Kidney epithelial cell (primary cell): ENCODE measurements around the gene SCP2. TPM values are rescaled to one million over a fixed set of nuclear protein-coding genes. Genes with fewer than 3 reads are reported as not detected.

ENCODE experiments used
- DNase-seq: peaks from one replicate; pipeline ENCODE4 v3.0.0-alpha.2; 2010; ENCODE audit warnings: low read depth
- H3K27me3 ChIP-seq: 2 replicates; pipeline ENCODE4 v1.6.0; 2011; ENCODE audit warnings: low read length; ENCODE audit not compliant: control insufficient read depth, insufficient read depth
- H3K36me3 ChIP-seq: 2 replicates; pipeline ENCODE4 v1.5.1; 2011; ENCODE audit warnings: low read length; ENCODE audit not compliant: control insufficient read depth, insufficient read depth
- H3K4me3 ChIP-seq: 2 replicates; pipeline ENCODE4 v1.5.1; 2011; ENCODE audit warnings: low read depth, mild to moderate bottlenecking, control low read depth, low read length
- total RNA-seq: library from RNA; depleted of rRNA; stranded (reverse); fragments of >200 nt; gene quantifications from 2 replicates; pipeline ENCODE4 v1.2.3, GENCODE V29; 2015
- TF ChIP-seq, protein P1 (sequence below): IDR thresholded peaks from 2 replicates; pipeline ENCODE4 v1.5.1; 2011; ENCODE audit warnings: mild to moderate bottlenecking, moderate library complexity, low read length, control low read depth, inconsistent platforms; ENCODE audit not compliant: insufficient read depth, poor library complexity, severe bottlenecking

Gene SCP2
- total RNA-seq, 1 donor from 2014 or later: 63.8 TPM

DNA sequence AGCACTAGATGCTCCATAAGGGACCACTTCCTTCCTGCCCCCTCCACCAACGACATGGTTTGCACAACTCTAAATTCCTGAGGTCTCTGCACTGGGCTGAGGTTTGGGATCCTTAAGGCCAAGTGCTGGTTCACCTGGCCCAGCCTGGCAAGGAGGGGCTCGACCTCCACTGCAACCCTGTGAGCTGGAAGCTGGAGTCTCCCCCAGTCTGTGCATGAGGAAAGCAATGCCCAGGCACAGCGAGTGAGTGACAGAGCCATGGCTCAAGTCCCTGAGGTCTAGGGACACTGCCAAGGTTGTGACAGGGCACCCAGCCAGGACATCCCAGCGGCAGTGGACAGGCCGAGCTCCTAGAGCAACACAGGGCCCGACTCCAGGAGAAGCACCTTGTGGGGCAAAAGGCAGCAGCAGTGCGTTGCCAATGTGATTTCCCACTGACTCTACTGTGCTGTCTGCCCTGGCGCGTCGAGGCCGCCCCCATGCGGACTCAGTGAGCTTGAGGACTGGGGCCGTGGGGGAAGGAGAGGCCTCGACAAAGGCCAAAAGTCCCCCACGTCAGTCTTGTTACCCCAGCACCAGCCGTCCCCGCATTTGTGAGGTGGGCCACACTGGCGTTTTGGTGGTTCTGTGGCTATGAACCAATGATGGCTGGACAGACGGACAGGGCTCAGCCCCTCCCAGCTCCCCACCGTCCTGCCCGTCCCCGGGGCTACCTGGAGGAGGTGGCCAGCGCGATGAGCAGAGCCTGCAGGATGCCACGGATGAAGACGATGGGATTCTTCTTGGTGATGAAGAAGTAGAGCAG lies 165.0 kb downstream of the SCP2 start:
- DNase-seq: no peak
- no peaks in the 10 kb centered on the region for H3K36me3 ChIP-seq
- H3K4me3 ChIP-seq: no peak overlapping the region
- H3K27me3 ChIP-seq: no peaks in the 10 kb centered on the region
- TF ChIP-seq, protein P1, sequence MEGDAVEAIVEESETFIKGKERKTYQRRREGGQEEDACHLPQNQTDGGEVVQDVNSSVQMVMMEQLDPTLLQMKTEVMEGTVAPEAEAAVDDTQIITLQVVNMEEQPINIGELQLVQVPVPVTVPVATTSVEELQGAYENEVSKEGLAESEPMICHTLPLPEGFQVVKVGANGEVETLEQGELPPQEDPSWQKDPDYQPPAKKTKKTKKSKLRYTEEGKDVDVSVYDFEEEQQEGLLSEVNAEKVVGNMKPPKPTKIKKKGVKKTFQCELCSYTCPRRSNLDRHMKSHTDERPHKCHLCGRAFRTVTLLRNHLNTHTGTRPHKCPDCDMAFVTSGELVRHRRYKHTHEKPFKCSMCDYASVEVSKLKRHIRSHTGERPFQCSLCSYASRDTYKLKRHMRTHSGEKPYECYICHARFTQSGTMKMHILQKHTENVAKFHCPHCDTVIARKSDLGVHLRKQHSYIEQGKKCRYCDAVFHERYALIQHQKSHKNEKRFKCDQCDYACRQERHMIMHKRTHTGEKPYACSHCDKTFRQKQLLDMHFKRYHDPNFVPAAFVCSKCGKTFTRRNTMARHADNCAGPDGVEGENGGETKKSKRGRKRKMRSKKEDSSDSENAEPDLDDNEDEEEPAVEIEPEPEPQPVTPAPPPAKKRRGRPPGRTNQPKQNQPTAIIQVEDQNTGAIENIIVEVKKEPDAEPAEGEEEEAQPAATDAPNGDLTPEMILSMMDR: no peak

DNA sequence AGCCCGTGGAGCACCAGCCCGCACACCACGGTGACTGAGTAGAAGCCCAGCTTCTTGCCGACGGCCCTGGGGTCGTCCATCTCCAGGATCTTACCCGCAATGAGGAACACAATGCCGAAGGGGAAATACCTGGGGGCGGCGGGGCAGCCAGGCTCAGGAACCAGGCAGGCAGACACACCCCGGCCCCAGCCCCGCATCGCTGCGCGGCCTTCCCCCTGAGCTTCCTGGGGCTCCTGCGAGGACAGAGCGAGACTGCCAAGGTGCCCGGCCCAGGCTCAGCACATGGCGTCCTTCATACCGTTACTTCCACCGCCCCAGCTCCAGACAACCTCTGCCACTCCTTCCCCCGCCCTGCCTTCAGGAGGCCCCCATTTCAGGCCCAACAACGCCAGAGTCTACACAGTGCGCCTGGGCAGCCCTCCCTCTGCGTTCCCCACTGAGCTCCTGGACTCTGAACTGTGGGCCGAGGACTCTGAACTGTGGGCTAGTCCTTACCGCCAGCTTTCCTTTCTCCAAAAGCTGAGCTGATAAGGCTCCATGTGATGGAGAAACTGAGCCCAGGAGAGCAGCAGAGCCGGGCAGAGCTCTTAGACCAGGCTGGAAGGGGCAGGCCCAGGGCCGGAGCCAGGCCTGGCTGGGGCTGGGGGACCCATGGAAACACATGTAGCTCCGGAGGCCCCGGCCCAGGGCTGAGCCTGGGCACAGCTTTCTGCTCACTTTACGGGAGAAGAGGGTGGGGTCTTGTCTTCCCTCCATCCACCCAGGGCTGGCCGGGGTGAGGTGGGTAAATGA lies 165.8 kb downstream of the SCP2 start:
- no peaks in the 10 kb centered on the region for H3K27me3 ChIP-seq
- no peak for DNase-seq
- TF ChIP-seq, protein P1: no peak
- H3K36me3 ChIP-seq: no peaks in the 10 kb centered on the region
- no peak overlapping the region for H3K4me3 ChIP-seq

DNA sequence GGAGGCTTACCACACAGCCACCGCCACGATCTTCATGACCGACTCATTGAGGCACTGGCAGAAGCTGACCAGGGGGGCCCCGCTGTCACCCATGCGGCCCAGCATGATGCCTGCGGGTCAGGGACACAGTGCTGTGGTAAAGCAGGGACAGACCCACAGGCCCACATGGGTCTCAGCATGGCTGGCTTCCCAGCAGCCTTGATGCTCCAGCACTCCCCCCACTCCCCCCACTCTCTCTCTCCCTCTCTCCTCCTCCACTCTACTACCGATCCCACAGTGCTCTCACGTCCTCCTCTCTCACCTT lies 166.3 kb downstream of the SCP2 start:
- TF ChIP-seq, protein P1: no peak
- H3K4me3 ChIP-seq: no peak overlapping the region
- no peak for DNase-seq

DNA sequence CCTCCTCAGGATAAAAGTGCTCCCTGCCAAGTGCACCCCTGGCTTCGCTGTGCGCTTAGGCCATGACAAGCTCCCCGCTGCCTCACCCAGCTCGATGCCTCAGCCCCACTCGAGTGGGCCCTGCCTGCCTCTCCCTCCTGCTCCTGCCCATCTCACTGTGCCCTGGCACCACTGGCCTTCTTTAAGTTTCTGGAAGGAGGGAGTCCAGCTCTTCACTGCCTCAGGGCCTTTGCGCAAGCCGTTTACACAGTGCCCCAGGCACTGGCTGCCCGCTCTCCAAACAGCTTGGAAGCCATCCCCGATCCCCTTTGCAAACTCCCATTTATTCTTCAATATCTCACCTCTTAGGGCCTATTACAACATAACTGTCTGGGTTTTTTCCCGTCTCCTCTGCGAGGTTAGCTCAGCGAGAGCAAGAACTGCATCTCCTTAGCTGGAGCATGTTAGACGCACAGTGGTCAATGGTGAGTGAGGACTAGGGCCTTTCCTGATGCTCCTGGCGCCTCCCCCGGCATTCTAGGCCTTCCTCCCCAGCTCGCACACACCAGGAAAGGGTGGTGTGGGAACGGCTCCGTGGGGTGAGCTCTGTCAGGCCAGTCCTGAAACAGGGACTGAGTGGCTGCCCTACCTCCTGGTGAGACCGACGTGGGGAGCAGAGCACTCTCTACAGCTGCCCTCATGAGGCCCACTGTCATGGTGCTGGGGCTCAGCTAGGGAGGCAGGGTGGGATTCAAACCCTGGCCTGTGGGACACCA lies 166.9 kb downstream of the SCP2 start:
- H3K4me3 ChIP-seq: no peak overlapping the region
- no peaks in the 10 kb centered on the region for H3K27me3 ChIP-seq
- TF ChIP-seq, protein P1: no peak
- DNase-seq: no peak
- H3K36me3 ChIP-seq: no peaks in the 10 kb centered on the region

More for the DNA sequence above, 166.3 kb downstream of the SCP2 start:
- Histone ChIP-seq H3K27me3 (no peaks in the 10 kb centered on the region), H3K36me3 (no peaks in the 10 kb centered on the region)

DNA sequence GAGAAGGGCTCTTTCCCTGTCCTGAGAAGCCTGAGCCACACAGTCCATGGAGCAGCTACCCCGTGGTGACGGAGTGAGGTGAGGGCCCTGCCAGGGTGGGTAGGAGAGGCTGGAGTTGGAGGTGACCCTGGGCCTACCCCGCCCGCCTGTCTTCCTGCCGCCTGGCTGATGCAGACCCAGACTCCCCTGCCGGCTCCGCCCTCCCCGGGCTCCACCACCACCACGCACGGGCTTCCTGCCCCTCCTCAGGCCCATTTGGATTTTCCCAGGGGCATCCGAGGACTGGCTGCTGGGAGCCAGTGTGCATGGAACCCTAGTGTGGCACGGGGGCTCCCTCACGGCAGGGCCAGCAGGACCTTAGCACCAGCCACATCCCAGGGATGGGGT lies 167.4 kb downstream of the SCP2 start:
- DNase-seq: no peak
- Histone ChIP-seq H3K4me3 (no peak overlapping the region), H3K36me3 (no peaks in the 10 kb centered on the region), H3K27me3 (no peaks in the 10 kb centered on the region)
- TF ChIP-seq, protein P1: no peak

Other genes with a start within 250 kb of the SCP2 start
- 13.0 and 17.3 TPM in 2 replicates for gene COA7, start 228.9 kb upstream of the SCP2 start, total RNA-seq
- 23.5 and 25.2 TPM in 2 replicates for gene ZYG11B, start 200.8 kb upstream of the SCP2 start, total RNA-seq
- gene ZYG11A, start 84.5 kb upstream of the SCP2 start, total RNA-seq: 0.21 and 0.50 TPM in 2 replicates
- 39.1 and 50.8 TPM in 2 replicates for gene ECHDC2, start 5.5 kb upstream of the SCP2 start, total RNA-seq
- not detected in 2 replicates for gene PODN, start 134.9 kb downstream of the SCP2 start, total RNA-seq
- gene SLC1A7, start 215.4 kb downstream of the SCP2 start, total RNA-seq: not detected in 2 replicates